ENCODE results near the gene YIF1A. TPM values are rescaled to one million over a fixed set of nuclear protein-coding genes. Genes with fewer than 3 reads are reported as not detected.

The YIF1A gene
- total and polyA plus RNA-seq, 2 experiments from 2014 or later, result 132 to 265 TPM

GRCh38 chr11:66272596-66272995, 16.3 kb downstream of the YIF1A start:
- no peaks in the 10 kb centered on the region for H3K27me3 ChIP-seq
- DNase-seq (ENCODE audit: low spot score), result no peak
- TF ChIP-seq EZH2 (IDR thresholded peaks at IDR 0.05; ENCODE audit: borderline replicate concordance), result no peak
- no peak for TF ChIP-seq CTCF (IDR thresholded peaks at IDR 0.05; ENCODE audit: poor library complexity)
- TF ChIP-seq EZH2phosphoT487 (IDR thresholded peaks at IDR 0.05; ENCODE audit: low read depth, severe bottlenecking, unreplicated experiment), result no peak
- no peaks in the 10 kb centered on the region for H3K36me3 ChIP-seq (replicated peaks; ENCODE audit: insufficient read depth, low read depth)
- no peaks in the 10 kb centered on the region for H3K9me2 ChIP-seq (replicated peaks; ENCODE audit: insufficient read depth)
- H3K4me1 ChIP-seq (ENCODE audit: insufficient read depth), result peaks cover 12% of the 10 kb centered on the region
- H4K20me1 ChIP-seq (ENCODE audit: insufficient read depth, poor library complexity, severe bottlenecking), result peaks cover 23% of the 10 kb centered on the region
- H3K79me2 ChIP-seq, result peaks cover 33% of the 10 kb centered on the region
- H3K9me3 ChIP-seq (ENCODE audit: low read depth), result no peaks in the 10 kb centered on the region
- no peak overlapping the region for H3K4me2 ChIP-seq
- H3K4me3 ChIP-seq, result no peak overlapping the region
- H3K27ac ChIP-seq, result no peak overlapping the region
- 97% methylated on average over 2 of the region's 2 CpGs for WGBS (ENCODE audit: low lambda C conversion rate, missing lambda C conversion rate)
- H2AFZ ChIP-seq, result no peak overlapping the region

DNA sequence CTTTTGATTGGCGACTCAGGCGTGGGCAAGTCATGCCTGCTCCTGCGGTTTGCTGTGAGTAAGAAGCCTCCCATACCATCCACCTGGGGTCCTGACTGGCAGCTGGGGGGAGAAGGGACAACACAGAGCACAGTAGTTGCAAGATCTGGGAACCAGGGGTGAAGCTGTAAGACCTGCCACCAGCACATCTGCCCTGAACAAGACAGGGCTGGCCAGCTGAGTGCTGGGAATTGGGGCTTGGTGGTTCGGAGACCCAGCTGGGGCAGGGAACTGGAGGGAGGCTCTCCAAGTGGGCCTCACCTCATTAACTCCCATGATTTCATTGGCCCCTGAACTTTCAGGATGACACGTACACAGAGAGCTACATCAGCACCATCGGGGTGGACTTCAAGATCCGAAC, 17.1 kb downstream of the YIF1A start:
- no peaks in the 10 kb centered on the region for H3K27me3 ChIP-seq
- H4K20me1 ChIP-seq (ENCODE audit: insufficient read depth, poor library complexity, severe bottlenecking), result peaks cover 23% of the 10 kb centered on the region
- no peak overlapping the region for H3K4me3 ChIP-seq
- H3K79me2 ChIP-seq, result peaks cover 33% of the 10 kb centered on the region
- H3K4me1 ChIP-seq (ENCODE audit: insufficient read depth), result peaks cover 11% of the 10 kb centered on the region
- DNase-seq (ENCODE audit: low spot score), result no peak
- no peak overlapping the region for H3K27ac ChIP-seq
- no peak overlapping the region for H2AFZ ChIP-seq
- no peaks in the 10 kb centered on the region for H3K36me3 ChIP-seq (replicated peaks; ENCODE audit: insufficient read depth, low read depth)
- WGBS (ENCODE audit: low lambda C conversion rate, missing lambda C conversion rate), result 98% methylated on average over 7 of the region's 7 CpGs
- H3K4me2 ChIP-seq, result no peak overlapping the region
- no peaks in the 10 kb centered on the region for H3K9me2 ChIP-seq (replicated peaks; ENCODE audit: insufficient read depth)
- H3K9me3 ChIP-seq (ENCODE audit: low read depth), result no peaks in the 10 kb centered on the region
- TF ChIP-seq CTCF (IDR thresholded peaks at IDR 0.05; ENCODE audit: poor library complexity) (no peak), EZH2phosphoT487 (IDR thresholded peaks at IDR 0.05; ENCODE audit: low read depth, severe bottlenecking, unreplicated experiment) (no peak), EZH2 (IDR thresholded peaks at IDR 0.05; ENCODE audit: borderline replicate concordance) (no peak)

GRCh38 chr11:66268952-66269905, 19.7 kb downstream of the YIF1A start:
- peaks cover 23% of the 10 kb centered on the region for H4K20me1 ChIP-seq (ENCODE audit: insufficient read depth, poor library complexity, severe bottlenecking)
- H3K4me1 ChIP-seq (ENCODE audit: insufficient read depth), result peaks cover 11% of the 10 kb centered on the region
- peak overlapping the region; percentile 91 for H3K4me3 ChIP-seq
- TF ChIP-seq CTCF (IDR thresholded peaks at IDR 0.05; ENCODE audit: poor library complexity) (peak; percentile 31), EZH2phosphoT487 (IDR thresholded peaks at IDR 0.05; ENCODE audit: low read depth, severe bottlenecking, unreplicated experiment) (no peak)
- peak overlapping the region; percentile 98 for H3K4me2 ChIP-seq
- DNase-seq (ENCODE audit: low spot score), result peak; percentile 59
- no peaks in the 10 kb centered on the region for H3K9me2 ChIP-seq (replicated peaks; ENCODE audit: insufficient read depth)
- no peaks in the 10 kb centered on the region for H3K36me3 ChIP-seq (replicated peaks; ENCODE audit: insufficient read depth, low read depth)
- H3K9me3 ChIP-seq (ENCODE audit: low read depth), result no peaks in the 10 kb centered on the region
- no peaks in the 10 kb centered on the region for H3K27me3 ChIP-seq
- H3K79me2 ChIP-seq, result peaks cover 33% of the 10 kb centered on the region
- H3K27ac ChIP-seq, result peak overlapping the region; percentile 92
- WGBS (ENCODE audit: low lambda C conversion rate, missing lambda C conversion rate), result 7% methylated on average over 32 of the region's 32 CpGs
- peak overlapping the region; percentile 72 for H2AFZ ChIP-seq

Data from hepatocyte (in vitro differentiated cells).